HS-27A (cell line): ENCODE results near the gene ASCC2.
"Not testable (repeated sequence)": the region's sequence is repeated elsewhere in the genome, so short reads cannot be mapped to it uniquely, and the experiment has no call there.

Experiments used
- DNase-seq: peaks from one replicate; pipeline ENCODE4 v3.0.0-alpha.2; 2012; ENCODE audit warnings: low read depth, missing footprints

ASCC2 gene

GRCh38 chr22:29837741-29838598, at the start of gene ASCC2:
Gene ASCC2 (minus strand): TSS chr22:29838274. CDS start chr22:29832325, 5,949 bp downstream.
- peak; percentile 84 for DNase-seq

GRCh38 chr22:29887358-29887757, 49.3 kb upstream of the ASCC2 start:
- DNase-seq: no peak

- DNase-seq: no peak
These were observed 48.5 kb upstream of the ASCC2 start for GRCh38 chr22:29886596-29886995.

- no peak for DNase-seq
These were observed 47.5 kb upstream of the ASCC2 start for GRCh38 chr22:29885610-29886009.

GRCh38 chr22:29883775-29884097, 45.7 kb upstream of the ASCC2 start:
- no peak for DNase-seq

GRCh38 chr22:29883045-29883774, 45.1 kb upstream of the ASCC2 start, which contains the start of gene MTMR3:
Gene MTMR3 (plus strand): TSS chr22:29883174. CDS start chr22:29971060, 87,886 bp downstream.
- peak; percentile 48 for DNase-seq

GRCh38 chr22:29882716-29883044, 44.6 kb upstream of the ASCC2 start:
- no peak for DNase-seq

- DNase-seq: no peak
These were observed 41.7 kb upstream of the ASCC2 start for GRCh38 chr22:29879753-29880152.

GRCh38 chr22:29877620-29878019, 39.5 kb upstream of the ASCC2 start:
- DNase-seq: no peak

- DNase-seq: no peak
These were observed 35.9 kb upstream of the ASCC2 start for GRCh38 chr22:29873943-29874342.

- no peak for DNase-seq
These were observed 34.9 kb upstream of the ASCC2 start for GRCh38 chr22:29872989-29873388.

GRCh38 chr22:29872144-29872893, 34.2 kb upstream of the ASCC2 start:
- DNase-seq: no peak

- no peak for DNase-seq
These were observed 33.6 kb upstream of the ASCC2 start for GRCh38 chr22:29871684-29872083.

GRCh38 chr22:29870574-29870973, 32.5 kb upstream of the ASCC2 start:
- no peak for DNase-seq

GRCh38 chr22:29867851-29868250, 29.8 kb upstream of the ASCC2 start:
- no peak for DNase-seq

GRCh38 chr22:29867260-29867659, 29.2 kb upstream of the ASCC2 start:
- DNase-seq: no peak

GRCh38 chr22:29865572-29865971, 27.5 kb upstream of the ASCC2 start:
- DNase-seq: not testable (repeated sequence)

- no peak for DNase-seq
These were observed 23.7 kb upstream of the ASCC2 start for GRCh38 chr22:29861672-29862297.

- DNase-seq: no peak
These were observed 22.1 kb upstream of the ASCC2 start for GRCh38 chr22:29860006-29860766.

GRCh38 chr22:29859030-29859429, 21.0 kb upstream of the ASCC2 start:
- not testable (repeated sequence) for DNase-seq

GRCh38 chr22:29856496-29856895, 18.4 kb upstream of the ASCC2 start:
- no peak for DNase-seq
